MCF 10A (cell line): ENCODE results near the gene TPRX1. TPM values are rescaled to one million over a fixed set of nuclear protein-coding genes. Genes with fewer than 3 reads are reported as not detected.

ENCODE experiments used
- BruUV-seq: library from RNA; stranded (reverse); fragments of 400-500 nt; replicated peaks from 2 replicates; lab custom pipeline; 2021; lab: Mats Ljungman, UMichigan
- CTCF ChIA-PET: fragments of 300-600 bp; sonication (Branson Sonifier 250); formaldehyde crosslinking; extraction: SDS; loops from one replicate; lab custom pipeline; 2021; ENCODE audit warnings: antibody characterized with exemption, inconsistent platforms; lab: Yijun Ruan, JAX
- POLR2A ChIA-PET: fragments of 300-600, 350-650 bp; sonication (Branson Sonifier 250); formaldehyde crosslinking; extraction: SDS; loops from one replicate; lab custom pipeline; 2020; ENCODE audit warnings: antibody characterized with exemption, inconsistent platforms; lab: Yijun Ruan, JAX
- DNase-seq: peaks from one replicate; pipeline ENCODE4 v3.0.0-alpha.2; 2018; ENCODE audit not compliant: unreplicated experiment
- H3K27ac Mint-ChIP-seq: one replicate; pipeline ENCODE4 v1.8.0; 2022; ENCODE audit warnings: mild to moderate bottlenecking, low read depth, mixed read lengths; ENCODE audit not compliant: unreplicated experiment
- H3K27me3 Mint-ChIP-seq: one replicate; pipeline ENCODE4 v1.8.0; 2022; ENCODE audit warnings: mixed read lengths; ENCODE audit not compliant: insufficient read depth, unreplicated experiment
- H3K36me3 Mint-ChIP-seq: one replicate; pipeline ENCODE4 v1.8.0; 2022; ENCODE audit warnings: mild to moderate bottlenecking, moderate library complexity, mixed read lengths; ENCODE audit not compliant: insufficient read depth, unreplicated experiment
- H3K4me1 Mint-ChIP-seq: one replicate; pipeline ENCODE4 v1.8.0; 2022; ENCODE audit warnings: mixed read lengths; ENCODE audit not compliant: insufficient read depth, unreplicated experiment
- H3K4me3 Mint-ChIP-seq: one replicate; pipeline ENCODE4 v1.8.0; 2022; ENCODE audit warnings: mild to moderate bottlenecking, moderate library complexity, mixed read lengths; ENCODE audit not compliant: unreplicated experiment
- H3K9me3 Mint-ChIP-seq: one replicate; pipeline ENCODE4 v1.8.0; 2022; ENCODE audit warnings: mixed read lengths; ENCODE audit not compliant: unreplicated experiment
- CTCF ChIP-seq: fragments of 200-600 bp; IDR thresholded peaks from one replicate; pipeline ENCODE4 v1.8.0; 2022; ENCODE audit warnings: antibody characterized with exemption, mild to moderate bottlenecking; ENCODE audit not compliant: unreplicated experiment
- intact Hi-C: fragments of 100-400 bp; cut with micrococcal nuclease; formaldehyde crosslinking; loops from 2 replicates; pipeline ENCODE4 v1.14.1; 2022
- total RNA-seq: library from RNA; stranded (reverse); gene quantifications from 2 replicates; pipeline ENCODE4 v1.2.3, GENCODE V29; 2022

The TPRX1 gene
- total RNA-seq, 1 experiment from 2014 or later: not detected

DNA sequence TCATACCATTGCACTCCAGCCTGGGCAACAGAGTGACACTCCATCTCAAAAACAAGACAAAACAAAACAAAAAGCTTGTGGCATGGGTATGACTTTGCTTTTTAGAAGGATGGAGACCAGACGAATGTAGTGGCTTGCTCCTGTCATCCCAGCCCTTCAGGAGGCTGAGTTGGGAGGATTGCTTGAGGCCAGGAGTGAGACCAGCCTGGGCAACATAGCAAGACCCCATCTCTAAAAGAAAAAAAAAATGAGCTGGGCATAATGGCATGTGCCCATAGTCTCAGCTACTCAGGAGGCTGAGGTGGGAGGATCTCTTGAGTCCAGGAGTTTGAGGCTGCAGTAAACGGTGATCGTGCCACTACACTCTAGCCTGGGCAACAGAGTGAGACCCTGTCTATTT is 42.2 kb downstream of the TPRX1 start:
- H3K27ac Mint-ChIP-seq: no peak overlapping the region
- no peak for DNase-seq
- no peak overlapping the region for H3K4me3 Mint-ChIP-seq
- peaks cover 11% of the 10 kb centered on the region for H3K36me3 Mint-ChIP-seq
- no peak for TF ChIP-seq CTCF
- no peaks in the 10 kb centered on the region for H3K9me3 Mint-ChIP-seq
- H3K27me3 Mint-ChIP-seq: no peaks in the 10 kb centered on the region
- no TSS peak for BruUV-seq
- H3K4me1 Mint-ChIP-seq: no peaks in the 10 kb centered on the region
- intact Hi-C loops: no loop called here
- ChIA-PET CTCF (interaction anchor here (1.0 kb wide), 1 partner anchor 28 kb away, joined by 4 read pairs; no protein-coding TSS in a partner anchor), POLR2A (interaction anchor here (0.5 kb wide), 1 partner anchor 29 kb away, joined by 3 read pairs; no protein-coding TSS in a partner anchor)

GRCh38 chr19:47761566-47761965 is 42.8 kb downstream of the TPRX1 start:
- BruUV-seq: no TSS peak
- ChIA-PET CTCF (interaction anchor here (1.0 kb wide), 1 partner anchor 28 kb away, joined by 4 read pairs; no protein-coding TSS in a partner anchor), POLR2A (no interaction called here)
- no peak for TF ChIP-seq CTCF
- Mint-ChIP-seq H3K4me3 (no peak overlapping the region), H3K4me1 (no peaks in the 10 kb centered on the region), H3K27ac (no peak overlapping the region), H3K9me3 (no peaks in the 10 kb centered on the region), H3K36me3 (peaks cover 16% of the 10 kb centered on the region), H3K27me3 (no peaks in the 10 kb centered on the region)
- intact Hi-C loops: no loop called here
- DNase-seq: no peak

DNA sequence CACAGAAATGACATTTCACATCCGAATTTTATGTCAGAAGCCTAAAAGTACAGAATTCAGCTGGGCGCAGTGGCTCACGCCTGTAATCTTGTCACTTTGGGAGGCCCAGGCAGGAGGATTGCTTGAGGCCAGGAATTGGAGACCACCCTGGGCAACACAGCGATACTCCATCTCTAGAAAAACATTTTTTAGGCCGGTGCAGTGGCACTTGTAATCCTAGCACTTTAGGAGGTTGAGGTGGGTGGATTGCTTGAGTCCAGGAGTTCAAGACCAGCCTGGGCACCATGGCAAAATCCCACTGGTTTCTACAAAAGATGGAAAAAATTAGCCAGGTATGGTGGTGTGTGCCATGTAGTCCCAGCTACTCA is 43.7 kb downstream of the TPRX1 start:
- intact Hi-C loops: no loop called here
- Mint-ChIP-seq H3K36me3 (peaks cover 24% of the 10 kb centered on the region), H3K9me3 (no peaks in the 10 kb centered on the region), H3K4me3 (no peak overlapping the region), H3K4me1 (no peaks in the 10 kb centered on the region), H3K27me3 (no peaks in the 10 kb centered on the region), H3K27ac (no peak overlapping the region)
- no peak for TF ChIP-seq CTCF
- BruUV-seq: no TSS peak
- DNase-seq: no peak
- POLR2A ChIA-PET: no interaction called here
- CTCF ChIA-PET: interaction anchor here (0.6 kb wide), 1 partner anchor 19 kb away, joined by 3 read pairs; no protein-coding TSS in a partner anchor

DNA sequence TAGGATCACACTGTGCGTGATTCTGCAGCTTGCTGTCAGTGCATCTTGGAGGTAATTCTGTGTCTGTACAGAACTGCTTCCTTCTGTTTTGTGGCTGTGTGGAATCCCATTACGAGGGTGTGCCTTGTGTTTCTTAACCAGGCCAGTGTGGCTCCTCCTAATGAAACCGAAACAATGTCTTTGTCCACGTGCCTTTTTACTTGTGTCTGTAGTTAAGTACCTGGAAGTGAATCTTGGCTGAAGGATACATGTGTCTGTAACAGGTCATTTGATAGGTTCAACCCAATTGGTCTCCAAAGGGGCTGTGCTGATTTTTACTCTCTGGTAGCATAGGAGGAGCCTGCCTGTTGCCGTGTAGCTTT is 45.9 kb downstream of the TPRX1 start:
- H3K4me3 Mint-ChIP-seq: no peak overlapping the region
- H3K36me3 Mint-ChIP-seq: peaks cover 33% of the 10 kb centered on the region
- H3K27me3 Mint-ChIP-seq: no peaks in the 10 kb centered on the region
- intact Hi-C loops: no loop called here
- DNase-seq: no peak
- H3K9me3 Mint-ChIP-seq: no peaks in the 10 kb centered on the region
- CTCF ChIA-PET: interaction anchor here (0.6 to 1.4 kb wide), 4 partner anchors 10 to 105 kb away, joined by 3 to 5 read pairs (median 4); partner anchors contain the start of gene EHD2
- H3K4me1 Mint-ChIP-seq: no peaks in the 10 kb centered on the region
- POLR2A ChIA-PET: interaction anchor here (0.7 to 1.5 kb wide), 3 partner anchors 11 to 122 kb away, joined by 3 to 6 read pairs (median 4); partner anchors contain the start of gene NOP53
- no TSS peak for BruUV-seq
- H3K27ac Mint-ChIP-seq: no peak overlapping the region
- TF ChIP-seq CTCF: no peak
